H9 (cell line): Measurements from ENCODE around the gene TDRD7. TPM values are rescaled to one million over a fixed set of nuclear protein-coding genes. Genes with fewer than 3 reads are reported as not detected.

Experiments
- DNase-seq: peaks from one replicate; pipeline ENCODE4 v3.0.0-alpha.2; 2017
- H2AFZ ChIP-seq: one replicate; pipeline ENCODE4 v1.6.1; 2013; ENCODE audit warnings: mild to moderate bottlenecking, low read length, control low read depth, moderate library complexity
- H2AK5ac ChIP-seq: 2 replicates; pipeline ENCODE4 v1.6.1; 2013; ENCODE audit warnings: low read length, control low read depth, mixed read lengths; ENCODE audit not compliant: insufficient read length
- H2BK120ac ChIP-seq: one replicate; pipeline ENCODE4 v1.6.1; 2013; ENCODE audit warnings: low read depth, mild to moderate bottlenecking, low read length, control low read depth, inconsistent platforms; ENCODE audit not compliant: poor library complexity, severe bottlenecking
- H2BK12ac ChIP-seq: 2 replicates; pipeline ENCODE4 v1.6.1; 2013; ENCODE audit warnings: low read length, control low read depth, mixed read lengths, low read depth; ENCODE audit not compliant: insufficient read length
- H2BK15ac ChIP-seq: 2 replicates; pipeline ENCODE4 v1.6.1; 2013; ENCODE audit warnings: low read depth, low read length, control low read depth
- H2BK20ac ChIP-seq: one replicate; pipeline ENCODE4 v1.6.1; 2013; ENCODE audit warnings: low read depth, mild to moderate bottlenecking, low read length, control low read depth, inconsistent platforms; ENCODE audit not compliant: poor library complexity, severe bottlenecking
- H2BK5ac ChIP-seq: 2 replicates; pipeline ENCODE4 v1.6.1; 2013; ENCODE audit warnings: low read length, control low read depth, mixed read lengths; ENCODE audit not compliant: insufficient read length
- H3K14ac ChIP-seq: 2 replicates; pipeline ENCODE4 v1.6.1; 2013; ENCODE audit warnings: low read length, control low read depth; ENCODE audit not compliant: insufficient read depth
- H3K18ac ChIP-seq: 2 replicates; pipeline ENCODE4 v1.6.1; 2013; ENCODE audit warnings: low read depth, mild to moderate bottlenecking, mixed read lengths, low read length, control low read depth; ENCODE audit not compliant: insufficient read length
- H3K23ac ChIP-seq: 2 replicates; pipeline ENCODE4 v1.6.1; 2013; ENCODE audit warnings: low read length, control low read depth, mixed read lengths, low read depth; ENCODE audit not compliant: insufficient read length
- H3K23me2 ChIP-seq: 2 replicates; pipeline ENCODE4 v1.6.1; 2013; ENCODE audit warnings: low read depth, mild to moderate bottlenecking, mixed read lengths, low read length, control low read depth; ENCODE audit not compliant: insufficient read length, poor library complexity, severe bottlenecking
- H3K27ac ChIP-seq: 2 replicates; pipeline ENCODE4 v1.5.1; 2013; ENCODE audit warnings: low read length, control low read depth, mixed read lengths, low read depth; ENCODE audit not compliant: insufficient read length
- H3K27me3 ChIP-seq: 2 replicates; pipeline ENCODE4 v1.6.1; 2013; ENCODE audit warnings: low read length, control low read depth, inconsistent platforms; ENCODE audit not compliant: insufficient read depth
- H3K4ac ChIP-seq: 2 replicates; pipeline ENCODE4 v1.6.1; 2013; ENCODE audit warnings: low read depth, mild to moderate bottlenecking, control low read depth, inconsistent platforms, low read length, moderate library complexity
- H3K4me1 ChIP-seq: 2 replicates; pipeline ENCODE4 v1.6.1; 2013; ENCODE audit warnings: low read length, control low read depth, inconsistent platforms; ENCODE audit not compliant: insufficient read depth
- H3K4me2 ChIP-seq: 2 replicates; pipeline ENCODE4 v1.6.1; 2013; ENCODE audit warnings: low read length, control low read depth, mixed read lengths; ENCODE audit not compliant: insufficient read length, insufficient read depth
- H3K56ac ChIP-seq: 2 replicates; pipeline ENCODE4 v1.6.1; 2013; ENCODE audit warnings: low read depth, mild to moderate bottlenecking, mixed read lengths, low read length, control low read depth; ENCODE audit not compliant: insufficient read length
- H3K79me1 ChIP-seq: 2 replicates; pipeline ENCODE4 v1.6.1; 2013; ENCODE audit warnings: low read depth, mild to moderate bottlenecking, moderate library complexity, low read length, control low read depth, inconsistent platforms; ENCODE audit not compliant: insufficient read depth, poor library complexity, severe bottlenecking
- H3K79me2 ChIP-seq: 2 replicates; pipeline ENCODE4 v1.6.1; 2013; ENCODE audit warnings: low read length, control low read depth, inconsistent platforms; ENCODE audit not compliant: insufficient read depth
- H3K9ac ChIP-seq: 2 replicates; pipeline ENCODE4 v1.6.1; 2013; ENCODE audit warnings: low read length, control low read depth, mixed read lengths; ENCODE audit not compliant: insufficient read length; ENCODE audit errors: extremely low read depth
- H3K9me3 ChIP-seq: one replicate; pipeline ENCODE4 v1.6.1; 2013; ENCODE audit warnings: low read depth, low read length, inconsistent platforms; ENCODE audit not compliant: control insufficient read depth
- H3T11ph ChIP-seq: one replicate; pipeline ENCODE4 v1.6.1; 2013; ENCODE audit warnings: mild to moderate bottlenecking, low read length, control low read depth, inconsistent platforms
- H4K20me1 ChIP-seq: one replicate; pipeline ENCODE4 v1.6.1; 2013; ENCODE audit not compliant: control insufficient read depth, insufficient read length, insufficient read depth
- H4K5ac ChIP-seq: 2 replicates; pipeline ENCODE4 v1.6.1; 2013; ENCODE audit warnings: low read depth, mild to moderate bottlenecking, mixed read lengths, low read length, control low read depth; ENCODE audit not compliant: insufficient read length
- H4K8ac ChIP-seq: replicated peaks from 2 replicates; pipeline ENCODE4 v1.6.1; 2013; ENCODE audit warnings: low read length, control low read depth, mixed read lengths, low read depth; ENCODE audit not compliant: insufficient read length
- H4K91ac ChIP-seq: 2 replicates; pipeline ENCODE4 v1.6.1; 2013; ENCODE audit warnings: low read depth, mild to moderate bottlenecking, moderate library complexity, mixed read lengths, low read length, control low read depth; ENCODE audit not compliant: insufficient read length
- H3K27ac Mint-ChIP-seq, 3 experiments: 2 replicates in 2 of 3; 3 replicates in 1 of 3; pipeline ENCODE4 v1.8.0; 2020 to 2021; ENCODE audit warnings: mixed read lengths in 3 of 3, mild to moderate bottlenecking in 1 of 3, moderate library complexity in 1 of 3
- H3K27me3 Mint-ChIP-seq: 2 replicates; pipeline ENCODE4 v1.8.0; 2021; ENCODE audit warnings: low read depth, mild to moderate bottlenecking, moderate library complexity, mixed read lengths
- H3K36me3 Mint-ChIP-seq, 3 experiments: 2 replicates in 2 of 3; 3 replicates in 1 of 3; pipeline ENCODE4 v1.8.0; 2020 to 2021; ENCODE audit warnings: low read depth in 3 of 3, mixed read lengths in 3 of 3; ENCODE audit not compliant: insufficient read depth in 1 of 3
- H3K4me1 Mint-ChIP-seq, 2 experiments: 2 replicates each; pipeline ENCODE4 v1.8.0; 2020; ENCODE audit warnings: mixed read lengths in 2 of 2
- H3K4me3 Mint-ChIP-seq, 2 experiments: 2 replicates in 1 of 2; 3 replicates in 1 of 2; pipeline ENCODE4 v1.8.0; 2020 to 2021; ENCODE audit warnings: mild to moderate bottlenecking in 2 of 2, mixed read lengths in 2 of 2, moderate library complexity in 1 of 2
- H3K9me3 Mint-ChIP-seq, 2 experiments: 2 replicates in 1 of 2; 3 replicates in 1 of 2; pipeline ENCODE4 v1.8.0; 2020; ENCODE audit warnings: mild to moderate bottlenecking in 2 of 2, mixed read lengths in 2 of 2, moderate library complexity in 1 of 2
- WGBS: extraction: QIAGEN DNeasy Blood & Tissue Kit; methylation state at CpG from one replicate; pipeline ENCODE4 v1.1.7; 2013; ENCODE audit warnings: missing lambda C conversion rate, low lambda C conversion rate, mixed read lengths; ENCODE audit not compliant: insufficient read length; ENCODE audit errors: extremely low coverage; 5-methylcytosine and 5-hydroxymethylcytosine counted together
- total RNA-seq: library from RNA; stranded (reverse); gene quantifications from 2 replicates; pipeline ENCODE4 v1.2.1, GENCODE V29; 2021
- TF ChIP-seq, protein P1 (sequence below): fragments of 200-600 bp; sonication (generic); conservative IDR thresholded peaks from 3 replicates; pipeline ENCODE4 v1.8.0; 2021; ENCODE audit warnings: antibody characterized with exemption, mild to moderate bottlenecking

The TDRD7 gene
- total RNA-seq, 1 experiment from 2014 or later, result 5.1 TPM

DNA sequence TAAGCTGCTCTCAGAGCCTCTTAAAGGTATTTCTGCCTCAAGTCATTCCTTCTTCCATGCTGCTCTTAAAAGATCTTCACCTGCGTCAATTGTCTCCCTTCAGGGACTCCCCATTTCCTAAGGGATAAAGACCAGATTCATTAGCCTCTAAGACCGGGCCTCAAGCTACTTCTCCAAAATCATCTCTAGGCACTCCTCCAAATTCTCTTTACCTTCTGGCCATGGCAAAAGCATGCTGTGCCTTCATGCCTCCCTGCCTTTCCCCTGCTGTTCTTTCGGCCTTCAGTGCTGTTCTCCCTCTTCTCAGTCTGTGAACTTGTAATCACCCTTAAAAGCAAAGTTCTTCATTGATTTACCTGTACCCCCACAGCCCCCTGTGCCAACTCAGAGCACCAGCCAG, 93.9 kb downstream of the TDRD7 start:
- no CpG with 5 or more reads among the region's 3 CpGs for WGBS
- no peaks in the 10 kb centered on the region; a peak in 1 of 7 replicates for H3K36me3 Mint-ChIP-seq

More for the DNA sequence above, 93.9 kb downstream of the TDRD7 start:
- Histone ChIP-seq H3K4me2 (no peak overlapping the region), H3K27me3 (peaks cover 33% of the 10 kb centered on the region; the same call in 1 of the 2 replicates), H4K8ac (no peak overlapping the region), H2BK15ac (no peak overlapping the region), H3K9ac (no peak overlapping the region), H3K56ac (no peak overlapping the region), H4K5ac (no peak overlapping the region), H3K23ac (no peak overlapping the region), H3K27ac (no peak overlapping the region), H3K9me3 (no peaks in the 10 kb centered on the region), H3K4ac (no peak overlapping the region), H3K79me1 (no peaks in the 10 kb centered on the region), H2AFZ (no peak overlapping the region), H3T11ph (no peak overlapping the region), H2BK12ac (no peak overlapping the region), H3K18ac (no peak overlapping the region), H2BK20ac (no peak overlapping the region), H3K4me1 (no peaks in the 10 kb centered on the region; the same call in 1 of the 2 replicates), H3K79me2 (no peaks in the 10 kb centered on the region), H2BK5ac (no peak overlapping the region), H2AK5ac (no peak overlapping the region), H3K23me2 (peaks cover 16% of the 10 kb centered on the region), H4K91ac (no peak overlapping the region), H3K14ac (no peak overlapping the region), H2BK120ac (no peak overlapping the region), H4K20me1 (no peaks in the 10 kb centered on the region)
- TF ChIP-seq, protein P1, sequence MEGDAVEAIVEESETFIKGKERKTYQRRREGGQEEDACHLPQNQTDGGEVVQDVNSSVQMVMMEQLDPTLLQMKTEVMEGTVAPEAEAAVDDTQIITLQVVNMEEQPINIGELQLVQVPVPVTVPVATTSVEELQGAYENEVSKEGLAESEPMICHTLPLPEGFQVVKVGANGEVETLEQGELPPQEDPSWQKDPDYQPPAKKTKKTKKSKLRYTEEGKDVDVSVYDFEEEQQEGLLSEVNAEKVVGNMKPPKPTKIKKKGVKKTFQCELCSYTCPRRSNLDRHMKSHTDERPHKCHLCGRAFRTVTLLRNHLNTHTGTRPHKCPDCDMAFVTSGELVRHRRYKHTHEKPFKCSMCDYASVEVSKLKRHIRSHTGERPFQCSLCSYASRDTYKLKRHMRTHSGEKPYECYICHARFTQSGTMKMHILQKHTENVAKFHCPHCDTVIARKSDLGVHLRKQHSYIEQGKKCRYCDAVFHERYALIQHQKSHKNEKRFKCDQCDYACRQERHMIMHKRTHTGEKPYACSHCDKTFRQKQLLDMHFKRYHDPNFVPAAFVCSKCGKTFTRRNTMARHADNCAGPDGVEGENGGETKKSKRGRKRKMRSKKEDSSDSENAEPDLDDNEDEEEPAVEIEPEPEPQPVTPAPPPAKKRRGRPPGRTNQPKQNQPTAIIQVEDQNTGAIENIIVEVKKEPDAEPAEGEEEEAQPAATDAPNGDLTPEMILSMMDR, result no peak
- Mint-ChIP-seq H3K27me3 (peaks cover 6% of the 10 kb centered on the region), H3K27ac (no peak overlapping the region), H3K4me3 (no peak overlapping the region), H3K9me3 (no peaks in the 10 kb centered on the region; a peak in 1 of 5 replicates), H3K4me1 (peaks cover 10 to 13% of the 10 kb centered on the region in 2 experiments)
- DNase-seq, result no peak
